Esophagus (tissue), 2 donors: ENCODE measurements around the gene UNC13A. TPM values are rescaled to one million over a fixed set of nuclear protein-coding genes. Genes with fewer than 3 reads are reported as not detected.

ENCODE experiments used
- H3K27ac ChIP-seq, 2 donors: one replicate each; pipeline ENCODE4 v1.5.1; 2013; ENCODE audit warnings: low read depth in 2 of 2, mild to moderate bottlenecking in 2 of 2, inconsistent platforms in 1 of 2, low read length in 1 of 2, moderate library complexity in 1 of 2
- H3K27me3 ChIP-seq, 2 donors: one replicate each; pipeline ENCODE4 v1.6.1; 2013; ENCODE audit warnings: low read length in 2 of 2, control low read depth in 1 of 2, mild to moderate bottlenecking in 1 of 2; ENCODE audit not compliant: insufficient read depth in 2 of 2, control insufficient read depth in 1 of 2
- H3K36me3 ChIP-seq, 2 donors: one replicate each; pipeline ENCODE4 v1.6.1; 2013; ENCODE audit warnings: low read length in 1 of 2; ENCODE audit not compliant: control insufficient read depth in 2 of 2, insufficient read depth in 2 of 2
- H3K4me1 ChIP-seq, 2 donors: one replicate each; pipeline ENCODE4 v1.6.1; 2013; ENCODE audit warnings: low read length in 1 of 2; ENCODE audit not compliant: control insufficient read depth in 2 of 2, insufficient read depth in 2 of 2
- H3K4me3 ChIP-seq, 2 donors: one replicate each; pipeline ENCODE4 v1.5.1; 2013; ENCODE audit warnings: low read length in 2 of 2, mild to moderate bottlenecking in 2 of 2, low read depth in 1 of 2, moderate library complexity in 1 of 2
- H3K9me3 ChIP-seq, 2 donors: one replicate each; pipeline ENCODE4 v1.6.1; 2013; ENCODE audit warnings: mild to moderate bottlenecking in 2 of 2, low read depth in 1 of 2, low read length in 1 of 2, moderate library complexity in 1 of 2; ENCODE audit not compliant: control insufficient read depth in 2 of 2, insufficient read depth in 1 of 2
- WGBS, 2 donors: extraction: QIAGEN DNeasy Blood & Tissue Kit; methylation state at CpG; one replicate each; pipeline ENCODE4 v1.1.7; 2013; 5-methylcytosine and 5-hydroxymethylcytosine counted together
- polyA plus RNA-seq, 2 donors: library from polyadenylated mRNA; stranded (reverse); fragments of 200-250 nt; gene quantifications; one replicate each; pipeline ENCODE4 v1.2.3, GENCODE V29; 2013
- donor health status: healthy with polysubstance abuse.
- donor health status: Bipolar disorder and iron deficiency.

Gene UNC13A
- polyA plus RNA-seq, 2 donors, result 0.02 to 0.04 TPM

DNA sequence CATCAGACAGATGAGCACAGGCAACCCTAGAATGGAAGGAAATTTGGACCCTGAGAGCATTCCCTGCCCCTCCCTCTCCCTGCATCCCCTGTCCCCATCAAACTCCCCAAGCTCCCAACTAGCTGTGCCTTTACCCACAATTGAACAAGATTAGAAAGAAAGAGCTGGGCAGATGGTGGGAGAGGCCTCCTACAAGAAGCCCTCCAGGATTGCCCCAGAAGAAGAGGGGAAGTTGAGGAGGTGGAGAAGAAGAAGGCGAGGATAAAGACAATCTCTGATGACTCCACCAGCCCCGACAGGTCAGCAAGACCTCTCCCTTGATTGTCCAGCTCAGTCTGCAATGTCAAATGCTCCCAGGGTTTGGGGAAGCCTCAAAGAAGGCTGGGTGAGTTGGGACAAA, 11.9 kb downstream of the UNC13A start:
- Histone ChIP-seq H3K36me3 (no peaks in the 10 kb centered on the region), H3K27me3 (no peaks in the 10 kb centered on the region), H3K4me3 (no peak overlapping the region), H3K4me1 (peaks cover 0 to 2% of the 10 kb centered on the region in 2 donors), H3K9me3 (no peaks in the 10 kb centered on the region), H3K27ac (no peak overlapping the region)
- WGBS, 2 donors, result 42 to 50% methylated on average over 2 of the region's 2 CpGs

DNA sequence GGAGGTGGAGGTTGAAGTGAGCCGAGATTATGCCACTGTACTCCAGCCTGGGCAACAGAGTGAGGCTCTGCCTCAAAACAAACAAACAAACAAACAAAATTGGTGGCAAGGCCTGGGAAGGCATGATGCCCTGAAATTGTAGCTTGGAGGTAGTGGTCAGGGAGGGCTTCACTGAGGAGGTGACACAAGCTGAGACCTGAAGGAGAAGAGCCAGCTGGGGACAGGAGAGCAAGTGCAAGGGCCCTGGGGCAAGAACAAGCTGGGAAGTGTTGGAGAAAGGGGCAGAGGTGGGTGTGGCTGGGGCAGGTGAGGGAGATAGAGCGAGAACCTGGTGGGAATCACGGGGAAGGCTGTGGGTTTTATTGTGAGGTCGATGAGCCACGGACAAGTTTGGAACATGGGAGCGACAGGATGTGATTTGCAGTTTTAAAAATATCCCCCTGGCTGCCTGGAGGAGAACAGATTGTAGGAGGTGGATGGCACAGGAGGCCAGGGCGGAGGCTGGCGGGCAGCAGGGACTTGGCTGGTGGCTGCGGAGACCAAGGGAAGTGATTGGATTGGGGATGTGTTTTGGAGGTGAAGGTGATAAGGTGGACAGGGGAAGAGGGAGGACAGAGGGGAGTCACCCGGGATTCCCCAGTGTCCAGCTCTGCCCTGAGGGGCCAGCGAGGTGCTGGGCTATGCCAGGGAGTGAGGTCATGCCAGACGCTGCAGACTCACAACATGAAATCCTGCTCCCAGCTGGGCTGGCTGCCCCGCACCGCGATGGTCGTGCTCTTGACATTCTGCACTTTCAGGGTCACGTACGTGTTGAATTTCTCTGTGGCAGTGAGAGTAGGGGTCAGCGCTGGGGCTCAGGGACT, 14.0 kb downstream of the UNC13A start:
- Histone ChIP-seq H3K9me3 (no peaks in the 10 kb centered on the region), H3K36me3 (no peaks in the 10 kb centered on the region), H3K4me3 (no peak overlapping the region), H3K4me1 (no peaks in the 10 kb centered on the region), H3K27me3 (no peaks in the 10 kb centered on the region), H3K27ac (no peak overlapping the region)
- WGBS, 2 donors, result 60 to 67% methylated on average over 19 of the region's 19 CpGs

DNA sequence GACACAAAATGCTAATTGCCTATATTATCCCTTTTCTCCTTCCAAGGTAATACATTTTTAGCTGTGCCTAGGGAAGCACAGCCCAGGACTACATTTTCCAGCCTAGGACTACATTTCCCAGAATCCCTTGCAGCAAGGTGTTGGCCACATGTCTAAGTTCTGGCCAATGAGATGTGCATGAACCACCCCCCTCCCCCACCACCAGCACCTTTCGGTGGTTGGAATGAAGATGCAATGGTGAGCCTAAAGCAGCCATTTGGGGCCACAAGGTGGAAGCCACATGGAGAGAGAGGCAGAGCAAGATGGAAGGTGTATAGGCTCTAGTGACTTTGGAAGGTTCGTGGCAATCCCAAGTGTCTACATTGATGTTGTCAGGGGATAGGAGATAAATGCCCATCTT, 16.2 kb downstream of the UNC13A start:
- no peaks in the 10 kb centered on the region for H3K9me3 ChIP-seq
- WGBS, 2 donors, result 77 to 82% methylated on average over 2 of the region's 2 CpGs
- no peaks in the 10 kb centered on the region for H3K36me3 ChIP-seq
- H3K27me3 ChIP-seq, result no peaks in the 10 kb centered on the region
- H3K4me1 ChIP-seq, result no peaks in the 10 kb centered on the region
- H3K27ac ChIP-seq, result no peak overlapping the region
- H3K4me3 ChIP-seq, result no peak overlapping the region

DNA sequence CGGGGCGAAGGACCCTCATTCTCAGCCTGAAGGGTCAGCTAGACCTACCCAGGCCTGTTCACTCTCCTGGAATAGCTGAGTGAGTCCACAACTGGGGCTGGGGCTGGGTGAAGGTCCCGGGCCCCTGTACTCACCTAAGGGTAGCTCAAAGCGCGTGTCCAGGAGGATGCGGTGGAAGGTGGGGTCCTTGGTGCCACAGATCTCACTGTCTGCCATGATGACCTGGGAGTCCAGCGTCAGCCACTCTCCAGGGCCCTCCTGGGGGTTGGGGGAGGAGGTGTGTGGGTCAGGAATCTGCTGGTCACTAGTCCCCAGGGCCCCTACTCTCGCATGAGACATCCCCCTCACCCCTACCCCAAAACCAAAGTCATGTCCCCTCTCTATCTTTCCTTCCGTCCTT, 18.7 kb downstream of the UNC13A start:
- no peak overlapping the region for H3K27ac ChIP-seq
- no peaks in the 10 kb centered on the region for H3K27me3 ChIP-seq
- peaks cover 7 to 10% of the 10 kb centered on the region in 2 donors for H3K9me3 ChIP-seq
- no peaks in the 10 kb centered on the region for H3K4me1 ChIP-seq
- 80 to 82% methylated on average over 9 of the region's 9 CpGs for WGBS, 2 donors
- H3K4me3 ChIP-seq, result no peak overlapping the region
- H3K36me3 ChIP-seq, result no peaks in the 10 kb centered on the region

DNA sequence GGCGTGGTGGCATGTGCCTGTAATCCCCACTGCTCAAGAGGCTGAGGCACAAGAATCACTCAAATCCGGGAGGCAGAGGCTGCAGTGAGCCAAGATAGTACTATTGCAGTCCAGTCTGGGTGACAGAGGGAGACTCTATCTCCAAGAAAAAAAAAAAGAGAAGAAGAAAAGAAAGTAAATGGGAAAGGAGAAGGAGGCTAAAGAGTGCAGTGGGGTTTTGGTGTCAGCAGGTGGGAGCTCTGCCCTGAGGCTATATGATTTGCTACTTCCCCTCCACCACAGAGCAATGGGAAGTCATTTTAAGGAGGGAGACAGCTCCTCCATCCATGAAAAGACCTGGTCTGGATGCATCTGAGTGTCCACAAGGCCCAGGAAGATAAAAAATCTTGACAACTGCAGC, 23.1 kb downstream of the UNC13A start:
- no peaks in the 10 kb centered on the region for H3K36me3 ChIP-seq
- no peaks in the 10 kb centered on the region for H3K4me1 ChIP-seq
- no peaks in the 10 kb centered on the region for H3K27me3 ChIP-seq
- WGBS, 2 donors, result 86 to 87% methylated on average over 2 of the region's 2 CpGs
- H3K4me3 ChIP-seq, result no peak overlapping the region
- H3K9me3 ChIP-seq, result peaks cover 7 to 10% of the 10 kb centered on the region in 2 donors
- H3K27ac ChIP-seq, result no peak overlapping the region

DNA sequence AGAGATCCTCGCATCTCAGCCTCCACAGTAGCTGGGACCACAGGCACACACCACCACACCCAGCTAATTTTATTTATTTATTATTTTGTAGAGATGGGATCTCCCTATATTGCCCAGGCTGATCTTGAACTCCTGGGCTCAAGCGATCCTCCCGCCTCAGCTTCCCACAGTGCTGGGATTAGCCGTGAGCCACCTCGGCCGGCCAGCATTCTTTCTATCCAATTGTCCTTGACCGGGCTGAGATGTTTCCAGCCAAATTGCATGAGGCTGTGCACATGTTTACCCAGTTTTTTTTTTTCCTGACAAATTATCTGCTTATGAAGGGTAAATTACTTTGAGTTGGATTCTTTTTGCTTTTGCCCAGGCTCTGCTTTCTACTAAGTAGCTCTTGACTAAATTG, 28.2 kb downstream of the UNC13A start:
- WGBS, 2 donors, result 71 to 72% methylated on average over 7 of the region's 7 CpGs
- Histone ChIP-seq H3K4me1 (no peaks in the 10 kb centered on the region), H3K4me3 (no peak overlapping the region), H3K27ac (no peak overlapping the region), H3K9me3 (peaks cover 4 to 8% of the 10 kb centered on the region in 2 donors), H3K27me3 (no peaks in the 10 kb centered on the region), H3K36me3 (no peaks in the 10 kb centered on the region)

DNA sequence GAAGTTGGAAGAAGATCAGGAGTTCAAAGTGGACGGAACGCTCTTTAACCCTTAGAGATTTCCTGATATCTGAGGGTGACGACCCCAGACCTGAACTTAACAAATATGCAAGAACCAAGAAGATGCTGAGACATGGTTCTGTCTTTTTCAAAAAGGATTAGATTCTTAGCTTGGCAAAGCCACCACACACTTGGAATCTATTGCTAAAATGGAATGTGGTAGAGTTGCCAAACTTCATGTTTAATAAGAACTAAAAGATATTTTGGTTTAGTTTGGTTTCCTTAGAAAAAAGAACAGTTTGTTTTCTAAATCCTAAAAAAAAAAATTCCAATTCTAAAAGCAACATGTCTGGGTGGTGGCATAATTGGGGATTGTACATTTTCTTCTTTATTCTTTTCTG, 29.5 kb downstream of the UNC13A start:
- no peaks in the 10 kb centered on the region for H3K36me3 ChIP-seq
- no peaks in the 10 kb centered on the region for H3K4me1 ChIP-seq
- no peak overlapping the region for H3K27ac ChIP-seq
- no peak overlapping the region for H3K4me3 ChIP-seq
- peaks cover 0 to 12% of the 10 kb centered on the region in 2 donors for H3K9me3 ChIP-seq
- no peaks in the 10 kb centered on the region for H3K27me3 ChIP-seq
- 25 to 42% methylated on average over 3 of the region's 3 CpGs for WGBS, 2 donors

DNA sequence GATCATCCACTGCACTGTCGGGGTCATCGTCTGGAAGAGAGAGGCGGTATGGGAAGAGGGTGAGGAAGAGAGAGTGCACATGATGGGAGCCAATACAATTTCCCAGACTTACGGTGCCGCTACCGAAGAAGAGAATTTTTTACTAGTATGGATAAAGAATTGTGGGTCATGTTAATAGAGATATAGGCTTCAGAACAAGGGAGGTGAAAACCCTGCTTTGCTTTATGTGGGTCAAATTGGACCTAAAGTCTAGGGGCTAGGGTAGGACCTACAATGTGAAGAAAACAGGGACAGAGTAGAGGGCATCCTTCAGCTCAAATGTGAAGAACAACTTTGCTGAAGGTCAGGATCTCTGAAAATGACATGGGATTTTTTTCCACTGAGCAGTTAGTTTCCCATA, 29.9 kb downstream of the UNC13A start:
- peaks cover 0 to 12% of the 10 kb centered on the region in 2 donors for H3K9me3 ChIP-seq
- H3K4me1 ChIP-seq, result no peaks in the 10 kb centered on the region
- H3K36me3 ChIP-seq, result no peaks in the 10 kb centered on the region
- no peak overlapping the region for H3K4me3 ChIP-seq
- no peak overlapping the region for H3K27ac ChIP-seq
- 77 to 80% methylated on average over 6 of the region's 6 CpGs for WGBS, 2 donors
- no peaks in the 10 kb centered on the region for H3K27me3 ChIP-seq

DNA sequence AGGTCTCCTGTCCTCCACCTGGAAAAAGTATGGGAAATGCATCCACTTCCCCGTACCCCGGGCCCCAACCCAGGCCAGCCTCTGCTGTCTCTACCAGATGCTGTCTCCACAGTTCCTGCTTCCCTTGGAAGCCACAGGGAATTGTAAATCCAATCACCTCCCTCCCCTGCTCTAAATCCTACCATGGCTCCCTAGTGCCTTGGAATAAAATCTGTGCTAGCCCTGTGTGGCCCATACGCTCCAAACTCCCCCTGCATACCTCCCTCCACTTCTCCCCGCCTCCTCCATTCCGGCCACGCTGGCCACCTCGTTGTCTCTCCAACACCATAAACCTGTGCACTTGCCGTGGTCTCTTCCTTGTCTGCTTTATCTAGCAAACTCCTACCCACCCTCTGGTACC, 31.2 kb downstream of the UNC13A start:
- Histone ChIP-seq H3K9me3 (peaks cover 0 to 12% of the 10 kb centered on the region in 2 donors), H3K4me3 (no peak overlapping the region), H3K36me3 (no peaks in the 10 kb centered on the region), H3K4me1 (no peaks in the 10 kb centered on the region), H3K27ac (no peak overlapping the region), H3K27me3 (no peaks in the 10 kb centered on the region)
- 72 to 85% methylated on average over 8 of the region's 8 CpGs for WGBS, 2 donors
